ENCODE results near the gene NECTIN1. TPM values are rescaled to one million over a fixed set of nuclear protein-coding genes. Genes with fewer than 3 reads are reported as not detected.

The NECTIN1 gene
- total RNA-seq, 1 donor from 2014 or later = 10.4 TPM

- intact Hi-C loops (cut with DNase I) = no loop called here
- no peak for DNase-seq (ENCODE audit: low spot score)
These were observed 9.0 kb upstream of the NECTIN1 start for GRCh38 chr11:119738059-119738439.

GRCh38 chr11:119737366-119738058 is 8.5 kb upstream of the NECTIN1 start:
- intact Hi-C loops (cut with DNase I) = no loop called here

GRCh38 chr11:119734788-119735187 is 5.8 kb upstream of the NECTIN1 start:
- DNase-seq (ENCODE audit: low spot score) = no peak
- intact Hi-C loops (cut with DNase I) = no loop called here

More at GRCh38 chr11:119737366-119738058, 8.5 kb upstream of the NECTIN1 start:
- no peak for DNase-seq (ENCODE audit: low spot score)

- DNase-seq (ENCODE audit: low spot score) = no peak
- intact Hi-C loops (cut with DNase I) = no loop called here
These were observed 1.9 kb upstream of the NECTIN1 start for GRCh38 chr11:119730789-119731386.

GRCh38 chr11:119729951-119730613 is 1.1 kb upstream of the NECTIN1 start:
- intact Hi-C loops (cut with DNase I) = loop anchor here (2.0 to 10.0 kb wide), 2 partner anchors 63 to 575 kb away; no protein-coding TSS in a partner anchor
- peak; percentile 81 for DNase-seq (ENCODE audit: low spot score)

GRCh38 chr11:119729581-119729927 is 554 bp upstream of the NECTIN1 start:
- intact Hi-C loops (cut with DNase I) = loop anchor here (2.0 to 10.0 kb wide), 2 partner anchors 63 to 575 kb away; no protein-coding TSS in a partner anchor
- DNase-seq (ENCODE audit: low spot score) = no peak

GRCh38 chr11:119728211-119728626 is 781 bp downstream of the NECTIN1 start:
- intact Hi-C loops (cut with DNase I) = loop anchor here (2.0 to 10.0 kb wide), 2 partner anchors 61 to 577 kb away; no protein-coding TSS in a partner anchor
- DNase-seq (ENCODE audit: low spot score) = no peak

GRCh38 chr11:119727523-119728151 is 1.4 kb downstream of the NECTIN1 start:
- intact Hi-C loops (cut with DNase I) = loop anchor here (2.0 to 10.0 kb wide), 2 partner anchors 61 to 577 kb away; no protein-coding TSS in a partner anchor
- peak; percentile 80 for DNase-seq (ENCODE audit: low spot score)

- intact Hi-C loops (cut with DNase I) = loop anchor here (10.0 kb wide), 1 partner anchor 578 kb away; no protein-coding TSS in a partner anchor
- no peak for DNase-seq (ENCODE audit: low spot score)
These were observed 2.1 kb downstream of the NECTIN1 start for GRCh38 chr11:119726585-119727522.

- DNase-seq (ENCODE audit: low spot score) = no peak
- intact Hi-C loops (cut with DNase I) = loop anchor here (10.0 kb wide), 1 partner anchor 579 kb away; no protein-coding TSS in a partner anchor
These were observed 2.8 kb downstream of the NECTIN1 start for GRCh38 chr11:119726150-119726553.

- no peak for DNase-seq (ENCODE audit: low spot score)
- intact Hi-C loops (cut with DNase I) = loop anchor here (10.0 kb wide), 1 partner anchor 580 kb away; no protein-coding TSS in a partner anchor
These were observed 4.0 kb downstream of the NECTIN1 start for GRCh38 chr11:119724956-119725355.

GRCh38 chr11:119723952-119724325 is 5.1 kb downstream of the NECTIN1 start:
- DNase-seq (ENCODE audit: low spot score) = no peak
- intact Hi-C loops (cut with DNase I) = loop anchor here (10.0 kb wide), 1 partner anchor 581 kb away; no protein-coding TSS in a partner anchor

GRCh38 chr11:119723243-119723951 is 5.6 kb downstream of the NECTIN1 start:
- intact Hi-C loops (cut with DNase I) = loop anchor here (10.0 kb wide), 1 partner anchor 581 kb away; no protein-coding TSS in a partner anchor
- DNase-seq (ENCODE audit: low spot score) = no peak

GRCh38 chr11:119722281-119722794 is 6.7 kb downstream of the NECTIN1 start:
- DNase-seq (ENCODE audit: low spot score) = no peak
- intact Hi-C loops (cut with DNase I) = loop anchor here (10.0 kb wide), 1 partner anchor 582 kb away; no protein-coding TSS in a partner anchor

- no peak for DNase-seq (ENCODE audit: low spot score)
- intact Hi-C loops (cut with DNase I) = loop anchor here (10.0 kb wide), 1 partner anchor 583 kb away; no protein-coding TSS in a partner anchor
These were observed 7.6 kb downstream of the NECTIN1 start for GRCh38 chr11:119721129-119722120.

- intact Hi-C loops (cut with DNase I) = loop anchor here (10.0 kb wide), 1 partner anchor 584 kb away; no protein-coding TSS in a partner anchor
These were observed 8.6 kb downstream of the NECTIN1 start for GRCh38 chr11:119720311-119720913.

More at GRCh38 chr11:119720311-119720913, 8.6 kb downstream of the NECTIN1 start:
- DNase-seq (ENCODE audit: low spot score) = no peak

Data from cardiac septum (tissue), 1 donor.